GM21717 (cell line): ENCODE measurements around the gene UBP1.
"Not testable (repeated sequence)": the region's sequence is repeated elsewhere in the genome, so short reads cannot be mapped to it uniquely, and the experiment has no call there.

ENCODE experiments used
- ATAC-seq: cut with Tn5 transposase; IDR thresholded peaks from one replicate; pipeline ENCODE4 v1.9.1; 2021; ENCODE audit warnings: mild to moderate bottlenecking, moderate library complexity; ENCODE audit not compliant: unreplicated experiment

UBP1 gene

DNA sequence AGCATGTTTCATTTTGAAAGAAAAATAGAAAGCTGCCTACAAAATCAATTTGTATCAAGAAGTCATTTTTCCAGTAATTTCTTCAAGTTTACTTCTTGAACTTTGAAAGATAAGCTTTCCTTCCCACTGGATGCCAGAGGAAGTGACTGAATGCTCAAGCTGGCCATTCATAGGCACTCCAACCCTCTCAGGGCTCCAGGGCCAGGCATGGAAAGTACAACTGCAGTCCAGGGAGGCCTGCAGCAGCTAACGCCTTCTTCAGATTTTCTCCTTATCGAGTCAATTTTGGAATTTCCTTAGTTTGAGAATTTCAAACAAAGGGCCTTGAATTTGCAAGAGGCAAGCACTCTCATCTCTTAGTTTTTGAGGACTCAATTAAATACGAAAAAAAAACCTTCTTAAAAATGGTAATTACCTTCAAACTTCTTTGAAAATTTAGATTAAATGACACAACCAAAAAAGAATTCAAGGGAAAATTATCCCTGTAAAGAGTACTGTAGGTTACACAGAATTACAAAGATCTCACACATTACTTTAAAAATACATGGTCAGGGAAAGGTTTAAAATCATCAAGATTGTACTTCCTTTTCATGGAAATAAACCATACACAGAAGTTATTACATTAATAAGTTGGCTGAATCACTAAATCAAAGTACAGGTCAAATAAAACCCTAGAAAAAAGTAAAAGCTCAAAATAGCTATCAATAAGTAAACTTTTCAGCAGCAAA is 2.5 kb downstream of the UBP1 start:
- ATAC-seq = no peak

DNA sequence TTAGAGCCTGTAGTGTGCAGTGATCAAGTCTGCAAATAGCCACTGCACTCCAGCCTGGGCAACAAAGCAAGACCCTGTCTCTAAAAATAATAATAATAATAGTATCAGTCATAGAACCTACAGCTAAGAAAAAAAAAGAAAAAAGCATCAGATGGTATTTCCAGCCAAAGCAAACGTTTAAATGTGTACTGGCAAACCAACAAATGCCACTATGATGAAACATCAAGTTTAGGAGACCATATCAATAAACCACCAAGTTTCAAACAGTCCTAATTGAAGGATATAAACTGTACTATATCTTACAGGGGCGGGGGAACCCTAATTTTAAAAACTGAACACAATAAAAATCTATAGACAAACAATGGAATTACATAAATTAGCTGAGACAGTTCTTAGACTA is 6.4 kb downstream of the UBP1 start:
- no peak for ATAC-seq

DNA sequence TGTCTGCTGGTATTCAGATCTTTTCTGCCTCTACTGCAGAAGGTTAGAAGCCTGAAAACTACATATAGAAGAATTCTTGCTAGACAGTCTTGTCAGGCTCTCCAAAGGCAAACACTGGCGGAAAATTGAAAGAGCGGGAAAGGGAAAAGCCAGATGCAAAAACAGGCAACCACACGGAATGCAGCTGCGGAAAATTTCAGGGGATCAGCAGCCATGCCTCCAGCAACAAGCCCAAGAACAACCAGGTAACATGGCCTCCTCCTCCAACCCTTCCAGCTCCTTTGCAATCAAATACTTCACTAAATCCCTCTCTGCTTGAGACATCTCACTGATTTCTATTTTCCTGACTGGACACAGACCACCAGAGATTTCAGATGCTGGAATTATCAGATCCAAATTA is 9.6 kb downstream of the UBP1 start:
- ATAC-seq = no peak

DNA sequence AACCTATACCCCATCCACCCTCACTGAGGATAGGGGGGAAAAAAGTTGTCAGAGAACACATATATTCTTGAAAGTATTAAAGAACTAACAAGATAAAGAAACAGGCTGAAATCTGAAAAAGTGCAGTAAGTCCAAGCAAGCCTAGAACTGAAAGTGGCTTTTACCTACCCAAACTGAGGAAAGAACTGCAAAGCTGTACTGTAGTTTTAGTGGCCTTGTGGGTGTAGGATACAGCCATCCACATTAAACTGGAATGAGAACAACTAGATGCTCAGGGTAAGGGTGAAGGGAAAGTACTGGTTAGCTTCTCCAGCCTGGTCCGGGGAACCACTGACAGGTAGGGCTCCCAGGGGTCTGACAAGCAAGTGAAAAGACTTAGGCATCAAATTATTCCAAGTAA is 10.1 kb downstream of the UBP1 start:
- ATAC-seq = no peak

DNA sequence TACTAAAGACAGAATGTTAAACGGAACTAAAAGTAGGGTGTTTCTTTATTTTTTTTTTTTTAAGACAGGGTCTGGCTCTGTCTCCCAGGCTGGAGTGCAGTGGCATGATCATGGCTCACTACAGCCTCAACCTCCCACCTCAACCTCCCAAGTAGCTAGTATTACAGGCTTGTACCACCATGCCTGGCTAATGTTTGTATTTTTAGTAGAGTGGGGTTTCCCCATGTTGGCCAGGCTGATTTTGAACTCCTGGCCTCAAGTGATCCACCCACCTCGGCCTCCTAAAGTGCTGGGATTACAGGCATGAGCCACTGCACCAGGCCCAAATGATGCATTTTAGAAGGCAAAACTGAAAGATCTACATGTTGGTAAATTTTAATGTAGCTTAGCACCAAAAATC is 10.9 kb downstream of the UBP1 start:
- not testable (repeated sequence) for ATAC-seq

DNA sequence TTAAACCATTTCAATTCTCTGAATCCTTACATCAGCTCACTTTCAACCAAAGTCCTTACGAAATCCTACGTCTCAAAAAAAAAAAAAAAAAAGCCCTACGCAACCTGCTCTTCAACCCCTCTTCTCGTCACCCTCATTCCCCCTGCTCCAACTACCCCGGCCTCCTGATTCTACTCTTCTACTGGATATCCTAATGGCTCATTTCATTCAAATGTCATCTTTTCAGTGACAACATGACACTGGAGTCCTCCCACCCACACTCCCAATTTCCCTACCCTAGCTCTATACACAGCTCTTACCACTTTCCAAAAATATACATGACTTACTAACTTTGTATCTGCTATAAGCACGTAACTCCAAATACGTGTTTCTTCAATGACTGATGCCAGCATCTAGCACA is 11.5 kb downstream of the UBP1 start:
- ATAC-seq = no peak

DNA sequence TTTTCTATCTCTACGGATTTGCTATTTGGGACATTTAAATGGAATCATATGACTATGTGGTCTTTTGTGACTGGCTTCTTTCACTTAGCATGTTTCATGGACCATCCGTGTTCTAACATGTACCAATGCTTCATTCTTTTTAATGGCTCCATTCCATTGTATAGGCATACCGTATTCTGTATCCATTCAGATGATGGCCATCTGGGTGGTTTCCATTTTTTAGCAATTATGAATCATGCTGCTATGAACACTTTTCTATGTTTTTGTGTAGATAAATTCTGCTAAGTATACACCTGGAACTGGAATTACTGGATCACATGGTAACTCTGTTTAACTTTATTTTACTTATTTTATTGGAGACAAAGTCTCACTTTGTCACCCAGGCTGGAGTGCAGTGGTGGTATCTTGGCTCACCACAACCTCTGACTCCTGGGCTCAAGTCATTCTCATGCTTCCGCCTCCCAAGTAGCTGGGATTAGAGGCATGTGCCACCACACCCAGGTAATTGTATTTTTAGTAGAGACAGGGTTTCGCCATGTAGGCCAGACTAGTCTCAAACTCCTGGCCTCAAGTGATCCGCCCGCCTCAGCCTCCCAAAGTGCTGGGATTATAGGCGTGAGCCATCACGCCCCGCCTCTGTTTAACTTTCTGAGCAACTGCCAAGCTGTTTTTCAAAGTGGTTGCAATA is 13.4 kb downstream of the UBP1 start:
- no peak for ATAC-seq

DNA sequence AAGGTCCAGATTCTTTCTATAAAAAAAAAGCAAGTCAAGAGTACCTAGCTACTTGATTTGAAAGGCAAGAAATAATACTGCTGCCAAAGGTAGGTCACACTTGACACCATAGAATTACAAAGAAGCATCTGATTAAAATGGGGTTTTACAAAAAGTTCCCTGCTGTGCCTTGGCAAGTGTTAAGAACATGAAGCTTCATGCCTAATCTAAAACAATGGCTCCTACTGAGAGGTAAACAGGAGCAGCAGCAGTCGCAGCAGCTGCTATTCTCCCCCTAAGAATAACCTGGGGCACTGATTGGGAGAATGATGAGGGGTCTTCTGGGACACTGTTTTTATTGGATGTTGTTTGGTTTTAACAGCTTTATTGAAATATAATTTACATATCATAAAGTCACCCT is 14.1 kb downstream of the UBP1 start:
- ATAC-seq = no peak

DNA sequence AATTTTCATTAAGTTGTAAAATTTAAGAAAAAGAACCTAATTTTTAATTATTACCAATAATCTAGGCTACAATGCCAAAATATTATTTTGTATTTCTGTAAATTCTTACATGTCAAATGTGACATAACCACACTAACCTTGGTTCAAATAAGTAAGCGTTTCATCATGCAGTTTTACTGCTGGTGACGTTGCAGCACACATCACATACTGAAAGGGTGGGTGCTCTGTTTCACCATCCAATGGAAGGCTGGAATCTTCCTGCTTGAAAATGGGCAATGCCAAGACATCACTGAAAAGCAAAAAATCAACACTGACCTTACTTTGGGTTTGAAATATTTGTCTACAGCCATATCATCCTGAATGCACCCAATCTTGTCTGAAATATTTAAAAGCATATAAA is 14.8 kb downstream of the UBP1 start:
- ATAC-seq = no peak

DNA sequence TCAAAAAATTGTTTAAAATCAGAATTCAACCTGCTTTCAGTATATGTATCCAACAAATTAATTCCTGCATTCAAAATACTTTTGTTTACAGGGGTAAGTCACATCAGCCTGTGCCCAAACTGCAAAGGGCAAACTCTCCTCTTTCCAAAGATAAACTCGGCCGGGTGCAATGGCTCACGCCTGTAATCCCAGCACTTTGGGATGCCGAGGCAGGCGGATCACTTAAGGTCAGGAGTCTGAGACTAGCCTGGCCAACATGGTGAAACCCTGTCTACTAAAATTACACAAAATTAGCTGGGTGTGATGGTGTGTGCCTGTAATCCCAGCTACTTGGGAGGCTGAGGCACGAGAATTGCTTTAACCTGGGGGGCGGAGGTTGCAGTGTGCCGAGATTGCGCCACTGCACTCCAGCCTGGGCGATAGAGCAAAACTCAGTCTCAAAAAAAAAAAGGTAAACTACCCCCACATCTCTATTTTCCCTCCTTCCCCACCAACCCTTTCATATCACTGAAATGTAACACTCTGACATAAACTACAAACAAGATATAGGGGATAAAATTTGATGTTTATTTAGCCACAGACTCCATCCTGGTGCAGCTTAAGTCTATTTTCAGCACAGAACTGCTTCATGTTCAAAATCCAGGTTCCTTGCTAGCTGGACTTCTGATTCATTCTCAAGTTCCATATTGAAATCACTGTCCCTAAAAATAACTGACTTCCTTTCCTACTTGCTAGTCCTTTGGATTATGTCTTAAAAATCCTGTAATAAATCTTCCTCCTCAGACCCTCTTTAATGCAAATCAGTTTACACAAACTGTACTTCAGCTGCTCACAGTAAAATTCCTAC is 15.4 kb downstream of the UBP1 start:
- ATAC-seq = no peak

DNA sequence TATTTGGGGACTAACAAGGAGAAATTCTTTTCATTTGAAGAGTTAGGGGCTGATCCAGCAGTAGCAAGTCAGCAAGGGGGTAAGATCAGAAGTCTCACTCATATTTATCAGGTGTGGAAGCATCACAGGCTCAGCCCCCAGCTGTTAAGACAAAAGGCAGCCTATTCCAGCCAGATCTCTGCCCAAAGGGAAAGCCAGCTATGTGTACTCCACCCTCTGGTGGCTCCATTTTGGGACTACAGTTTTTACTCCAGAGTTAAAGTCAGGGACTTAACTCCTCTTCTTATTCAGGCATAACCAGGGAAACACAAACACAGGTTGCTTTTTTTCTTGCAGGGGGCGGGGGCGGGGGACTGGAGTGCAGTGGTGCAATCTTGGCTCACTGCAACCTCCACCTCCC is 19.2 kb downstream of the UBP1 start:
- ATAC-seq = no peak

DNA sequence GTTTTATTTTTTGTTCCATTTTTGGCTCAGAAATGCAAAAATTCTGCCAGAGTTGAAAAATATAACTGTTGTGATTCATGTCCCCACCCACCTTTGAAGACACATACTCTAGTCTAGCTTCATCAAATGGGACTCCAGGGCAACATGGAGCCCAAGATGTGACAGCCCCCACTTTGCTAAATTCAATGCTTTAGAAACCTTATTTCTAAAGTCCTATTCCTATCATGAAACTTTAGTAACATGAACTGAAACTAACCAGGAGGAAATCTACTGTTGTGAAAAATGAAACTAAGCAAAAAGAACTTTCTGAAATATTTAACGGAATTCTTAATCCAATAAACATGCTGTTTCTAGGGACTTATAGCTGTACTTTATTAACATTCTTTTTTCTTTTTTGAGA is 20.3 kb downstream of the UBP1 start:
- ATAC-seq = peak; percentile 74

DNA sequence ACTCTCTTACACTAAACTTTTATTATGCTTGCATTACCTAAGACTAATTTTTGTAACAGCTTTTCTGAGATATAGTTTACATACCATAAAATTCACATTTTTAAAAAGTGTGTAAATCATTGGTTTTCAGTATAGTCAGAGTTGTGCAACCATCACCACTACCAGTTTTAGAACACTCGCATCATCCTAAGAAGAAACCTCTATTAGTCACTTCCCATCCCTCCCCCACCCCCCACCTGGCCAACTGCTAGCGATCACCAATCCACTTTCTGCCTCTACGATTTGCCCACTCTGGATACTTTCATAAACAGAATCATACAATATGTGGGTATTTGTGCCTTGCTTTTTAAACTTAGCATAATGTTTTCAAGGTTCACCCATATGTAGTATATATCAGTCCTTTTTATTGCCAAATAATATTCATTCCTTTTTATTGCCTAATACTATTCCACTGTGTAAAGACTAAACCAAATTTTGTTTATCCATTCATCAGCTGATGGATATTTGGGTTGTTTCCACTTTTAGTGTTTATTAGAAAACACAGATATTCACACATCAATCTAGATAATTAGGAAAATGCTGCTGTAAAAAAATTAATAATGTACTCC is 23.0 kb downstream of the UBP1 start:
- no peak for ATAC-seq

DNA sequence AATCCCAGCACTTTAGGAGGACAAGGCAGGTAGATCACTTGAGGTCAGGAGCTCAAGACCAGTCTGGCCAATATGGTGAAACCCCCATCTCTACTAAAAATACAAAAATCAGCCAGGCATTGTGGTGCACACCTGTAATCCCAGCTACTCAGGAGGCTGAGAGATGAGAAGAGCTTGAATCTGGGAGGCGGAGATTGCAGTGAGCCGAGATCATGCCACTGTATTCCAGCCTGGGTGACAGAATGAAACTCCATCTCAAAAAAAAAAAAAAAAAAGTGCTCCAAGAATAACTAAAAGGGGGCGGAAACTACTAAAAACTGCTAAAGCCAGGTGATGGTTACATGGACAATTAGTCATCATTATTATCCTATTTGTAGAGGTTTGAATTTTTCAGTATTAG is 29.4 kb downstream of the UBP1 start:
- not testable (repeated sequence) for ATAC-seq

DNA sequence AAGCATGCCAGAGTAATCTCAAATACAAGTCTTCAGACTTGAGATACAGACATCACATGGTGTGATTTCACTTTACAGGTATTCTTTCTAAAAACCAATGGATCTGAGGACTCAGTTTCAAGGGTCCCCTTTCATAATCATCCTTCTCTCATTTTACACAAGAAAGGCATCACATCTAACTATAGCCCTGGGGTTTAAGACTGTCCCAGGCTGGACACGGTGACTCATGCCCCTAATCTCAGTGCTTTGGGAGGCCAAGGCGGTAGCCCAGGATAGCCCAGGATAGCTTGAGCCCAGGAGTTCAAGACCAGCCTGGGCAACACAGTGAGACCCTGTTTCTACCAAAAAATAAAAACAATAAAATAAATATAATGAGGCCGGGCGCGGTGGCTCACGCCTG is 36.4 kb downstream of the UBP1 start:
- ATAC-seq = no peak

DNA sequence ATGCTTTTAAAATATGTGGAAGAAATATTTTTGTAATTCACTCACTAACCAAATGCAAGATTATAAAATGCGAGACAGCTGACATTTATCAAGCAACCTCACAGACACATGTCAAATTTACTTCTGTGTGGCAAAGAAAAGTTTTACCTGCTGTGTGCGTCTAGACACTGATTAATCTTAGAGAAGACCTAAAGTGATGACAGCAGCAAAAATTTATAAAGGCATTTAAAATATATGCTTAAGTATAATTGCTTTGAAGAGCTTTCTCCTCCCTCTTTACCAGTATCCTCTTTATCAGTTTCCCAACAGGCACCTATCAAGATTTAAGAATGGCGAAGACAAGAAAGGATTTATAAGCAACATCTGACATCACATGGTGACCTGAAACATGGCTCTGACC is 37.3 kb downstream of the UBP1 start:
- ATAC-seq = no peak

DNA sequence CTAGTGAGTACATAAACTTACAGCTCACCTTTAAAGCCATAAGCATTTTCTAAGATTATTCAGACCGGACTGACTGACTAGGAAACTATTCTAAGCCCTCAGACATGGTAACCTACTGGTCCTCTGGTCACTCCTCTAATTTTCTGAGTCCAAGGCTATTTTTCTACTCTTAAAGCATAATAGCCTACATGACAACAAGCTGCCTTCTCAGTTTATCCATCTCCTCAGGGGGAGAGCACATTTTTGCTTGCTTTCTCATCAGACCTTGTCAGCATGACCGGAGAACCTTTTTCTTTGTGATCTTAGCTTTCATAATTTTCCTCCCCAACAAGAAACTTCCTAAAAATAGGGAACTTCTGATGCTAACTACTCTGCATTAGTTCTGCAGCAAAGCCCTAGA is 38.4 kb downstream of the UBP1 start:
- ATAC-seq = no peak

DNA sequence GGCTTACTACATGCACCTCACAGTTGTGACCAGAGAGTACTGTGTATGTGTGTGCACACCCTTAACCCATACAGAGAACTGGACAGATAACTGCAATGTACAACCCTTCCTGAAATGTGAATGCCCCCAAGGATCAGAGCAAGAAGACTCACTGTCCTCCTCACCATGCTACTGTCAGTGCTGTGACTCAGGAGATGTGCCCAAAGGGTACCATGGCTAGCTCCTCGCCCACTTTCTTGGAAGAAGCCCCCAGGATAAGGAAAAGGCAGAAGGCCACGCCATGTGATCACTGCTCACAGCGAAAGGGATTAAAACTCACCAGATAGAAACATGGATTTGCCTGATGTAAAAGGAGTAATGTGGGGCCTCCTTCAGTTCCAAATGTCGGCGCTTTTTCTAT is 41.8 kb downstream of the UBP1 start:
- ATAC-seq = no peak

DNA sequence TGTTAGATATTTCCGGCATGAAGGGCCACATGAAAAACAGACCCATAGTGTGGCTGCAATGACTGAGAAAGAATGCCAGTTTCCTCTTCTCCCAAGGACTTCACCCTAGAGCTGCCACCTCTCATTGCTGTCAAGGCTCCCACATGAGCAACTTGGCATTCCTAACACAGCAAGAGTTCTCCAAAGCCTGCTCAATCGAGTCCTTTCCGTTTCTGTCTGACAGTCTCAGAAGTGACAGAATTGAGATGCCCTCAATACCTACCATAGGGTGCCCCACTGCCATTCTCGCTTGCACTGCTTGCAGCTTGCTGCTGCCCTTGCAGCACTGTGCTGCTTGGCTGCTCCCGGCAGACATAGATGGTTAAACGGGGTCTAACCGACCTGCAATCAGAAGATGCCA is 44.3 kb downstream of the UBP1 start:
- ATAC-seq = no peak

DNA sequence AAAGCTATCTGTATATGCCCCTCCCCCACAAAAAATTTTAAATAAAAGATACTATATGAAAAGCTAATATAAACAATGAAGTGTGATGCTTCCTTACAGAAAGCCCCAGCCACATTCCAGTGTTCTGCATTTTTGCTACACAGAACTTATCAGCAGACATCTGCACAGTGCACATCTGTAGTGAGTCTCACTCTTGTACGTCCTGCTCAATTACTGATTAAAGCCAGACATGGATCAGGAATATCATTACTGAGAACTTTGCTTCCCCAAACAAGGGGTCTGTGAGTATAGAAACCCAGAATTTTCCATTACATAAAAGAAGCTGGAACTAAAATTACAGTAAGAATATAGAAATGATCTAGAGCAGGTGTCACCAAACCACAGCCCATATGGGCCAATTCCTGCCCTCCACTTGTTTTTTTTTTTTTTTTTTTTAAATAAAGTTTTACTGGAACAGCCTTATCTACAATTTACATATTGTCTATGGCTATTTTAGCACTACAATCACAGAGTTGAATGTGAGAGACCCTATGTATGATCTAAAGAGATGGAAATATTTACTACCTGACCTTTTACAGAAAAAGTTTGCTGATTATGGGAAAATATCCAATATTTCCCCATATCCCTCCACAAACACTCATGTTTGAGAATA is 45.7 kb downstream of the UBP1 start:
- no peak for ATAC-seq

DNA sequence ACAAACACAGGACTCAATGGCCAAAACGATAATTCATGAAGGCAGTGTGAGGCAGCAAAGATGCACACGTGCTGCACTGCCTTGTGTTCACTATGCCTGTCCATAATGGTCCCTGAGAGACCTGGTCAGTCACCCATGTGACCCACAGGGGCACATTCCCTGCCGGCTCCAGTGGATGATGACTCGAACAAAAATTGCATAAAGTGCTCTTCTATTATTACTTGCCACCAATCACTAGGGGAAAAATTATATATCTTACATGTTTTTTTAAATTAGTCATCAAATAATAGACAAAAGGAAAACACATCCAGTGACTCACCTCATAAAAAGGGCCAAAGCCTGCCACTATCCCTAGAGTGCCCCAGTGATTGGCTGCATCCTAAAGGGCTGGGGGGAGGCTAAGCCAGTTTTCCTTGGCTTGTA is 47.5 kb downstream of the UBP1 start:
- ATAC-seq = no peak
